NCI-H2081 treated with DMSO at 0.1 percent for 48 hours (cell line): ENCODE measurements around the gene MACROD2.

Source experiments
- DNase-seq: peaks from one replicate; lab custom pipeline; 2025; lab: John Stamatoyannopoulos, UW

Gene MACROD2

DNA sequence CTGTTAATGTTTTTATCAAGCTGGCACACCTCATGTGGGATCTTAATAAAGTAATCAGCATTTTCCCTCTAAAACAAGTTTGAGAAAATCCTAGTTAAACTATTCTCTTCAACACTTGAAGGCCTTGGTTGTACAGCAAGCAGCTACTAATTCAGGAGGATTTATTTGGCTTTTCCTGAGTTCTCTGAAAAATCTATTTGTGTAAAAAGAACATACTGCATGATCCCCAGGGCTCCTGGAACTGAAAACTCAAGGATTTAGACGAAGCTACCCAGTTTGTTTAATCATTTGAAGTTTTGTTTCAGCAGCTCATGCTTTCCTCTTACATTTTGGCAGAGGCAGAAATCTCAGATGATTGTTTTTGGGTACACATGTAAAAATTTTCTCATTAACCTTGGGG is 651.7 kb downstream of the MACROD2 start:
- no peak for DNase-seq

DNA sequence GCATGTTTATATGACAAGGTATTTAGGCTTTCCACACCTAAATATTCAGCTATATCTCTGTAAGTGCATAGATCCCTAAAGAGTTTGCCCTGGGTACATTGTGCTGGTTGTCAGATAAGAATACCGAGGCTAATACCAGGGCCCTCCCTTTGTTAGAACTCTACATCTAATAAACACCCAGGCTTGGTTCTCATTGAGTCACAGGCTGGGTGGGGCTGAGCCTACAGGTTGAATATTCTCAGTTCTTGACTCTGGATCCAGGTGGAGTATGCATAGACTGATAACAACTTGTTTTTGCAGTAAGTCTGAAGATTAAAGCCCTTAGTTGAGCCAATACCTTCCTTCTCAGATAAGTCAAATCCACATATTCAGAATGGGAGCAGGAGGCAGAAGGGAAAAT is 654.3 kb downstream of the MACROD2 start:
- DNase-seq = no peak

- no peak for DNase-seq
Observed at GRCh38 chr20:14657266-14658005, 662.1 kb downstream of the MACROD2 start.

DNA sequence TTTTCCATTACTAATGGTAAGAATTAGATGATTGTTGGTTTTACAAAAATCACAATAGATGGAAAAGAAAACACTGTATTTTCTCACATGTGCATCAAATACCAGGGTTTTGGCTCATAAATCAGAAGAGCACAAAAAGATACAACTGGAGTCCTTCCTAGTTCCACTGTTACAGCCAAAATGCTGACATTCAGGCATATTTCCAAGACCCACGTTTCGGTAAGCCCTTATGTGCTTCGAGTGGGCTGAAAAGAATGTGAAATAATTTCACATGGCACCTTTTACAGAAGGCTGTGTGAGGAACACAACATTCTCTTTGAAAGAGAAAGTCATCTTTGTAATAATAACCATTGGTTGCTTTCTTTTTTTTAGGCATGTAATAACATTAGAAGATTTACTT is 668.8 kb downstream of the MACROD2 start:
- no peak for DNase-seq

DNA sequence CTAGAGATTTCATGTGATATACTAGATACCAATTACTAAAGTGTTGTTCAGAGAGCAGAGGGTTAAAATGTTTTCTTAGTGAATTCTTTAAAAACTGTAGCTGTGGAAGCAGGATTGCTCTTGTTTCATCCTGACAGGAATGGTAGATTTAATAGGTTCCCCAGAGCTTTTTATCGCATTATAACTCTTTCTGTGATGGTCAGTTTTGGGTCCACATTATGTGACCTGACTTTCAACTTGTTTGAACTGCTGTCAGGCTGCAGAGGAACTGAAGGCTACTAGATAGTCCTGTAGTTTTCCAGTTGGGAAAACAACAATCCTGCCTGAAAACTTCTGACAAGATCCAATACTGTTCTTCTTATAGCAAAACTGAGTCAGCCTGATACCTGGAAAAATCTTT is 671.4 kb downstream of the MACROD2 start:
- no peak for DNase-seq

DNA sequence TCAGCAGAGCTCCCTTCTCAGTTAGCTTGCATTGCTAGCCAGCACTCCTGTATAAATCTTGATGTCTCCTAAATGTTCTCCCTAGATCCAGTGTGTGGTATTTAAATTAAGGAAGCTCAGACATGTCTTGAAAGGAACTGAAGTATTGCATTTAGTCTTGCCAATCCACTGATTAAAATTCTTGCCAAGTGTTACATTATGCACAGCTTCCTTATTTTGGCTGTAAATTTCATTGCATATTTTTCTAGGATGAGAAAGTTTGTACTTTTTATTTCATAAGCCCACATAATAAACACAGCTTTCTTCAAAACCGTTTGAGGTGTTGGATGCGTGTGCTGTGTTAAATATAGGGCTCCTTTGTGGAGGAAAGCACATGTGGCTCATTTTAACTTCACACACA is 671.9 kb downstream of the MACROD2 start:
- DNase-seq = no peak

- DNase-seq = no peak
Observed at GRCh38 chr20:14672066-14672465, 676.8 kb downstream of the MACROD2 start.

DNA sequence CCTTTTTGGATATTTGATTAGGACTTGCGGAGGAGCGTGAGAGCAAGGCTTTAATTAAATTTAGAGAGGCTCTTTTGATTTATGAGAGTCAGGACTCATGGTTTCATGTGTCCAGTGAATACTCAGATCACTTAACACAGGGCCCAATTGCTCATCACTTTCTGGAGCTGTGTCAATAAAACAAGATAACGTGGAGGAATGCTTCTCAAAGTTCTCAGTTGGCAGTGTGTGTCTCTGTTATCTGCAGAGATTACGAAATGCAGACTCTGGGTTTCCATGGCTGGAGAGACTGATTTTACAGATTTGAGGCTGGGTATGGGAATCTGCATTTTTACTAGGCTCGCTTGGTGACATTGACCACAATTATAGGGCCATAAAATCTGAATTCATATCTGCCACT is 677.8 kb downstream of the MACROD2 start:
- DNase-seq = no peak

DNA sequence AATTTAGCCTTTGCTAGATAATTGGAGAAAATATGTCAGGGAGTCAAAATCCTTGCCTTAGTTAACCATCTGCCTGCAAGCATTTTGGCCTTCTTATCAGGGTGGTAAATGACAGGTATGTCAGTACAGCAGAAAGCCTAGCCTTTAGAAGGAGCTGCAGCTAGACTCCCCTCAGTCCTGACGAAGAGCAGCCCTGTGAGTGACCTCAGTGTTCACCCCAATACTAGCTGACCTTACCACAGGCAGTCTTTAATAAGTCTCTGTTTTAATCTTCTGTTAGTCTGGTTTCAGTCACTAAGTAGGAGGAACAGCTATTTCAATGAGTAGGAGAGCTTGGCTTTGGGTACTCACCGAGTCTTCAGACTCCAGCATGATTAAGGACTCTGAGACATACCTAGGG is 682.1 kb downstream of the MACROD2 start:
- DNase-seq = no peak

GRCh38 chr20:14685183-14685582 is 689.9 kb downstream of the MACROD2 start:
- DNase-seq = no peak

- no peak for DNase-seq
Observed at GRCh38 chr20:14687313-14687712, 692.0 kb downstream of the MACROD2 start.

- no peak for DNase-seq
Observed at GRCh38 chr20:14688005-14688404, 692.7 kb downstream of the MACROD2 start.

GRCh38 chr20:14691994-14692393 is 696.7 kb downstream of the MACROD2 start:
- no peak for DNase-seq

DNA sequence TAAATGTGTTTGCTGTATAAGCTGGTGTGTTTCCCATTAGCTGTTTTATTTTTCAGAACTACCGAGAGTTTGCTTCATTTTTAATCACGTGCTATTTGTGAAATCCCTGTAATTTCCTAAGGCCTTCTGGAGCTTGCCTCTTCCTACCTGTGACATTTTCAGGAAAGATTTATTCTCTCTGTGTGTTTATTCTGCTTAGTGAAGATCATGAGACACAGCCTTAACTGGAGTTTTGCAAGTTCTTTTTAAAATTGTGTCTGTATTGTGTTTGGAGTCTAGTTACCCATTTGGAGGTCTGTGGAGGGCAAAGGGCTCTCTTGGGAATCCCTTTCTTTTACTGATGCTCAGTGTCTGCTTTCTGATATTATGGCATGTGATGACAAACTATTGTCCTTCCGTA is 701.2 kb downstream of the MACROD2 start:
- DNase-seq = no peak

DNA sequence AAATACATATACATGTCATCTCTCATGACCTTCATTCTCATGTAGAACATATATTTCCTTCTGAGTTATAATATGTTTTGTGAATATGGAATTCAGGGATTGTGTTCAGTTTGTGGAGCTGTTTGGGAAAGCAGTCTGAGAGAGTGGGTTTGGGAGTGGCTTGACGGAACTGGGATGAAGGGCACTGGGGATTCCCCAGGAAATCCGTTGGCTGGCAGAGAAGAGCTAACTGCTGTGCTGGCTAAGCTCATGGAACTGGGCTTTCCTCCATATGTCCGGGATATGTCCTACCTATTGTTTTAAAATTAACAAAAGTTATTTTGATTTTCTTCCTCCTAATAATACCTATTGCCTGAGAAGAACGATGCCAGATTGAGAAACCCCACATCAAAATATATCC is 701.6 kb downstream of the MACROD2 start:
- no peak for DNase-seq

GRCh38 chr20:14698125-14698524 is 702.8 kb downstream of the MACROD2 start:
- DNase-seq = no peak

DNA sequence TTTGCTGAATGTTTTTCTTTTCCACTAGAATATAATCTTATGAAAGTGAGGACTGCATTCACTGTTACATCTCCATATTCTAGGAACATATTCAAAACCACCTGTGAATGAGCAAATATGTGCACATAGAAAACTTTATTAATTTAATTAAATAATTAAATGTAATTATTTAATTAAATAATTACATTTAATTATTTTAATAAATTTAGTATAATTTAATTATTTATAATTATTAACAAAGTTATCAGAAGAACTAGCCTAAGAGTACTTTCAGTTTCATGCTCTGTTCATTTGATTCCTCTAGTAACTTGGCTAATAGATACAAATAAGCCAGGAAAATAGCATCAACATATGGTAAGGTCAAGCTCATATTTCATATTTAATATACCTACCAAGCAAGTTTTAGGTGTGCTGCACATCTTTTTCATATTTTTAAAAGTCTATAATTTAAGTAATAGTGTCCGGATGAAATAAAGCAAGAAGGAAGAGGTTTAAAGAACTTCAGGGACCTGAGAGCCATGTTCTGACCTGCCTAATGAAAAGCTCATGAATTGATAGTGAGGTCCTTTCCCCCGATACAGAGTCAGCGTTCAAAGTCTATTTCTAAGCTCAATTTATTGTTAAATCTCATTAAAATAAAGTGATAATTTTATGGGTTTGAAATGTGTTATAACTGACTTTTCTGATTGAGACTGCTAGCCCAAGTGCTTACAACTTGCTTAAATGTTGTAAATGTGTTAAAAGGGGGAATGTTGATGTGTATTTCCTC is 703.5 kb downstream of the MACROD2 start:
- no peak for DNase-seq

- no peak for DNase-seq
Observed at GRCh38 chr20:14700639-14700960, 705.3 kb downstream of the MACROD2 start.

DNA sequence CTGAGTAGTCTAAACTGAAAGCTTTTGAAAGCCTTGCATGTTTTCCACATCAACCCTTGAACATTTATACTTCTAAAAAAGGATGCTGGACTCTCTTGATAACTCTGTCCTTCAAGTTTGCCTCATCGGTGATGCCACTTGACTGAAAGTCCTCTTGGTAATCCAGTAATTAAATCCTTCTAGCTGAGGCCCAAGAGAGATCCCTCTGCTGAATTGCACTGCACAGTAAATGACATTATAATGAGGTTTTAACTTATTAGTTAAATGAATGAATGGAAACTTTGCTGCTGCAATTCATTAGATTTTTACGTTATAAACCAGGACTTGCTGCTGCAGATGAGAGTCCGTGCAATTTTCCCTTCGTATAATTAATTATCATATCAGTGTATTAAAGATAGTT is 706.0 kb downstream of the MACROD2 start:
- no peak for DNase-seq

- DNase-seq = no peak
Observed at GRCh38 chr20:14706555-14706954, 711.2 kb downstream of the MACROD2 start.

GRCh38 chr20:14707026-14707680 is 711.8 kb downstream of the MACROD2 start:
- DNase-seq = no peak

- no peak for DNase-seq
Observed at GRCh38 chr20:14707865-14708596, 712.7 kb downstream of the MACROD2 start.

- no peak for DNase-seq
Observed at GRCh38 chr20:14709439-14709838, 714.1 kb downstream of the MACROD2 start.
